Kasumi-1 (cell line): ENCODE measurements around the gene STAB1.

Source experiments
- DNase-seq, 2 experiments: peaks; one replicate each; lab custom pipeline; 2025; lab: John Stamatoyannopoulos, UW

The STAB1 gene

DNA sequence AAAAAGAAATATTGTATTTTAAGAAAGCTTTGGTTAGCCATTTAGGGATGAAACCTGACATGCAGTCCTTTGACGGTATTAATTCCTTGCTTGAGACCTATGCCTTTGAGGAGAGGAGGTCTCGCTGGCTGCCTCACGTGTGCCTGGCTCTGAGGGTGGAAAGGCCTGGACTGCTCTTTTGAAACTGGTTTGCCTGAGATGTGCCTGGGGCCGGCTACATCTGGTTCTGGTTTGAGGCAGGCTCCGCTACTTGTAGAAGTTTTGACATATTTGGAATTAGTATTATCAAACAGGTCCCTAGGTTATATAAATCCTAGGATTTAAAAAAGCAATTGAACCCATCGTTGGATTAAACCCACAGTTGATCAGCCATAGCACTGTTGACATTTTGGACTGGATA lies 33.3 kb upstream of the STAB1 start:
- DNase-seq, result no peak

DNA sequence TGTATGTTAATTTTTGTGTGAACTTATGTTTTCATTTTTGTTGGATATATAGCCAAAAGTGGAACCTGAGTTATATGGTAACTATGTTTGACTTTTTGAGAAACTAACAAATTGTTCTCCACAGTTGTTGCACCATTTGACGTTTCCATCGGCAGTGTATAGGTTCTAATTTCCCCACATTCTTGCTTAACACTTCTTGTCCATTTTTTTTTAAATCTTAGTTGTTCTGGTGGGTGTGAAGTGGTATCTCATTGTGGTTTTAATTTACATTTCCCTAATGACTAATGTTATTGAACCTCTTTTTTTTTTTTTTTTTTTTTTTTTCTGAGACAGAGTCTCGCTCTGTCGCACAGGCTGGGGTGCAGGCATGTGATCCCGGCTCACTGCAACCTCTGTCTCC lies 31.7 kb upstream of the STAB1 start:
- no peak for DNase-seq

- DNase-seq, result no peak
Measured at GRCh38 chr3:52468336-52468735, 26.8 kb upstream of the STAB1 start.

DNA sequence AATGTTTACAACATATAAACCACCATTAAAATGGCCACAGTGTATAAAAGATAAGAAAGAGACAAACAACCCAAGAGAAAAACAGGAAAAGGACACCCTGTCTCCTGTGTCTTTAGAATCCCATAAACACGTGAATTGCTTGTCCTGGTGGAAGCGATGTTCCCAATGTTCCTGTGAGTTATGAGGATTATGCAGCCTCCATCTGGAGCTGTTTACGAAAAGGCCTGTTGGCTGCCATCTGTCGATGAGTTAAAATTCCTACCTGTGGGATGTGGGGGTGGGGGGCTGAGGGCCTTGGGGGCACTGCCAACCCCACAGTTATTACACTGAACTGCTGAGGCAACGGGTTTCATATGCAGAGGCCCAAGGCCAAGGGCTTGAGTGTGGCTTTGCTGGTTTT lies 26.1 kb upstream of the STAB1 start:
- DNase-seq, result no peak

- no peak for DNase-seq
Measured at GRCh38 chr3:52470920-52471319, 24.2 kb upstream of the STAB1 start.

- DNase-seq, result peak; percentile 52 to 60
Measured at GRCh38 chr3:52471371-52472238, 23.5 kb upstream of the STAB1 start.

GRCh38 chr3:52472239-52473000 lies 22.7 kb upstream of the STAB1 start:
- DNase-seq, result no peak

DNA sequence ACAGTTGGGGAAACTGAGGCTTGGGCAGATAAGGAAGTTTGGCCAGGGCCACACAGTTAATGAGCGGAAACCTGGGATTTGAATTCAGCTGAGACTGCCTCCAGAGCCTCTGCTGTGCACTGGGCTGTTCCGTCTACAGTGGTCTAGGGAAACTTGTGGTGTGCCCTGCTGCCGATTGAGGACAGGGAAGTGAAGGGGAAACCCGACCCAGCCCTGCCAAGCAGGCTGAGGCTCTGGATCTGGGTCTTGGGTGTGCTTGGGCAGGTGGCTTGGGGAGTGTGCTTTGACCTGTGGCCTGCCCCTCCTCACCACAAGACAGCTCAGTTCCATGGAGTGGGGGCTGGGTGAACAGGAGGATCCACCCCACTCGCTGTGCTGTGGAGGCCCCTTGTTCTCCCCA lies 22.1 kb upstream of the STAB1 start:
- no peak for DNase-seq

DNA sequence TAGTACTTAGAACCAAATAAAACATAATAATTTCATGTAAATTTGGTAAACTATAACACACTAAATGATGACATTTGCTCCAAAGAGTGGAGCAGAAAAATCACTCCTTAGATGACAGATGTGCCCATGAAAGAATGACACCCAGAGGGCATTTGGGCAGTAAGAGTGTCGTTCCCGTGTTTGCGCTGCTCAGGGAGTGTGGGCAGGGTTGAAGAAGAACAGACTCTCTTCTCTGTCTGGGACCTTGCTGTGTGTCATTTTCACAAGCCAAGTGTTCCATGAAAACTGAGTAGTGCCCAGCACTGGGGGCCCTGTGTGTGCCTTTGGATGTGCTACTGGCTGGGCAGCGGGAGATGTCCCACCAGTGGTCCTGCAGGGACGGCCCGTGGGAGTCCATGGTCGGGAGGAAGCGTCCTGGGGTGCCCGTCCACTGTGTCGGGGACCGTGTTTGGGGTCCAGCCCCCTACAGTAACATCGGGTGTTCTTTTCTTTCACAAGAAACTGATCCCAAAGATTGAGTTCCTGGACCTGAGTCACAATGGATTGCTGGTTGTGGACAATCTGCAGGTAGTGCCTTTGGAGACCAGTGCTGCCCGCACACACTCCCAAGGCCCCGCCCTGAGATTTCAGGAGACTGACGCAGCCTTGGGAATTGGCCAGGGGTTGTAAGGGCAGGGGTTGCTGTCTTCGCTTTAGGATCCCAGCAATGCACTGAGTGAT lies 17.9 kb upstream of the STAB1 start:
- DNase-seq, result no peak

GRCh38 chr3:52477796-52478095 lies 17.4 kb upstream of the STAB1 start:
- no peak for DNase-seq

DNA sequence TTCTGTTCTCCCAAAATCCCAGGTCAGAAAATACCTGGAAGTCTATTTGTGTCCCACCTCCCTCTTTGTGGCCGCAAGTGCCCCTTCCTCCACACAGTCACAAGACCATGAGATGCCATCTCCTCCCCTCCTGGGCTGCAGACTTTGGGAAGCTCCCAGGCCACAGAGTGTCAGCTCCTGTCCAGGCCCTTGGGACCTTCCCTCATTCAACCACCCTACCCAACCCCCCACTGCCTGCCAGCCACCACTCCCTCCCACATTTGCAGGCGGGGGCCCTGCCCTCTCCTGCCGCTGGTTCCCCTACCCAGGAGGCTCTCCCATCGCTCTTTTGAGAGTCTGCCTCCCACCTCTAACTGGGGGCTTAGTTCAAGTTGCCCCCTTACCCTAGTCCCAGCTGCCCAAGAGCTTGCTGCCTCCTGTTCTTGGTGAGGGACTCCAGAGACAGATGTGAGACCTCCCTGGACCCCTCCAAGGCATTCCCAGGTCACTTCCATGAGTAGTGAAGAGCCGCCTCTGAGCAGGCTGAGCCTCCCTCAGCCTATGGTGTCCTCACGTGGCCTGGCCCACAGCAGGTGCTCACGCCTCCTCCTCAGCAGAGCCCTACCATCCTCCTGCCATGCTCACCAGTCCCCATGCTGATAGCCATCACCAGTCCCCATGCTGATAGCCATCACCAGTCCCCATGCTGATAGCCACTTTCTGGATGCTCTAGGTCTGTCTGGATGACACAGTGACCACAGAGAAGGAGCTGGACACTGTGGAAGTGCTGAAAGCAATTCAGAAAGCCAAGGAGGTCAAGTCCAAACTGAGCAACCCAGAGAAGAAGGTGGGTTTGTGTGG lies 15.9 kb upstream of the STAB1 start:
- no peak for DNase-seq

DNA sequence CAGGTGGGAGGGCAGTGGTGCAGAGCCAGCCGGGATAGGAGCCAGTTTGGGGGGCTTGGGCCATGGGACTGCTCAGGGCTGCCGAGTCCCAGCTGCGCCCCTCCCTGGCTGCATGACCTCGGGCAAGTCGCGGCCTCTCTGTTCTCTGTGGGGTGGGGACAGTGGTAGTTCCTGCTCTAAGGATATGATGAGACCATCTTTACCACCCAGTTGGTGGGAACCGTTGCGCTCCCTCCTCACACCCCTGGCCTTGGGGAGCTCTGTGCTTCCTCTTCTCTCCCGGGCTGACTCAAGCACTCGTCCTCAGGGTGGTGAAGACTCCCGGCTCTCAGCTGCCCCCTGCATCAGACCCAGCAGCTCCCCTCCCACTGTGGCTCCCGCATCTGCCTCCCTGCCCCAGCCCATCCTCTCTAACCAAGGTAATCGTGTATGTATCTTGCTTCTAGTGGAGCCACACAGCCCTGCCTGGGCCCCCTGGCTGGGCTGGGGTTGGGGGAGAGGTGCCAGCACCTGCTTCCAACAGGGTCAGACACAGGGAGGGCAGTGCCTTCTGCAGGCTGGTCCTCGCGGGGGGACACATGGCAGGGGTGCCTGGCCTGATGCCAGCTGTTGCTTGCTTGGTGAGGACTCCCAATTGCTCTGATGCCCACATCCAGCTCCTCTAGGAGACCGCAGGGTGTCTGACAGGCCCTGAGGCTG lies 15.1 kb upstream of the STAB1 start:
- no peak for DNase-seq

- no peak for DNase-seq
Measured at GRCh38 chr3:52480768-52481715, 14.1 kb upstream of the STAB1 start.

DNA sequence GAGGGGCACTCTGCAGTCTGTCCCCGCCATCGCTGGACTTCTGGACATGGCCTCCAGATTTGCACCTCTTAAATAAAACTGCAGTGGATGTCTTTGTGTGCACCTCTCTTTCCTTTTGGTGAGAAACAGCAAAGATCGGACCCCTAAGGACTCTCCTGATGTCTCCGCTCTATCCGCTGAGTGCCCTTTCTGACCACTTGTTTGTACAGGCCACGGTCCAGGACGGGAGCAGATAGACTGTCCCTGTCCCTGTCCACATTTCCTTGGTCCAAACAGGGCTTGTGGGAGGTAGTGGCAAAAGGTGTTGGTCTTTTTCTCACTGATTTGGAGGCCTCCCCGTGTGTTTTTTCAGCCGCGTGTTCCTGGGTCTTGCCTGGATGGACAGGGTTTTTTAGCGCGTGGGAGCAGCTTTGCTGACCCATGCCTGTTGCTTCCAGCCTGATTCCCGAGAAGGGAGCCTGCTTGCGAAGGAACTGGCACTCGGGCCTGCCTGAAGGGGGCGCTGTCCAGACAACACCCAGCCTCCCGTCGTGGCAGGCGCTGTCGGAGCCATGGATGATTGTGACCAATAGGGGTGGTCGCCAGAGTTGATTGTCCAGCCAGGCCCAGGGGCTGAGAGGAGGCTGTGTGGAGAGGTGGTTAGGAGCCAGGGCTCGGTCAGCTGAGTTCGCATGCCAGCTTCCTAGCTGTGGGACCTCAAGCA lies 13.2 kb upstream of the STAB1 start:
- DNase-seq, result no peak

DNA sequence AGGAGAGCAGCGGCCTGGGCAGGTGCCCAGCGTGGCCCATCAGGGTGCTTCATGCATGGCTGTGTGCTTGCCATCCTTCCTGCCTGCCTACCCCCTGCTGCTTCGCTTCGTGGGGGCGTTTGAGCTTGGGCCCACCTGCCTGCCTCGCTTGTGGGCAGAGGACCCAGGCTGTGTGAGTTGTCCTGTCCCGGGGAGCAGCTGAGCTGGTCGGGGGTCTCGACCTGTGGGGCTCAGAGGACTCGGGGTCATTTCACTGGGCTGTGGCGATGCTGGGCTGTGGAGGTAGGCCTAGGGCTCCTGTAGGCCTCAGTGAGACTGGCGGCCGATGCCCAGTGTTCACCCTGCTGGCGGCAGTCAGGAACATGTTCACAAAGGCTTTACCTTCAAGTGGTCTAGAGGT lies 12.1 kb upstream of the STAB1 start:
- no peak for DNase-seq

DNA sequence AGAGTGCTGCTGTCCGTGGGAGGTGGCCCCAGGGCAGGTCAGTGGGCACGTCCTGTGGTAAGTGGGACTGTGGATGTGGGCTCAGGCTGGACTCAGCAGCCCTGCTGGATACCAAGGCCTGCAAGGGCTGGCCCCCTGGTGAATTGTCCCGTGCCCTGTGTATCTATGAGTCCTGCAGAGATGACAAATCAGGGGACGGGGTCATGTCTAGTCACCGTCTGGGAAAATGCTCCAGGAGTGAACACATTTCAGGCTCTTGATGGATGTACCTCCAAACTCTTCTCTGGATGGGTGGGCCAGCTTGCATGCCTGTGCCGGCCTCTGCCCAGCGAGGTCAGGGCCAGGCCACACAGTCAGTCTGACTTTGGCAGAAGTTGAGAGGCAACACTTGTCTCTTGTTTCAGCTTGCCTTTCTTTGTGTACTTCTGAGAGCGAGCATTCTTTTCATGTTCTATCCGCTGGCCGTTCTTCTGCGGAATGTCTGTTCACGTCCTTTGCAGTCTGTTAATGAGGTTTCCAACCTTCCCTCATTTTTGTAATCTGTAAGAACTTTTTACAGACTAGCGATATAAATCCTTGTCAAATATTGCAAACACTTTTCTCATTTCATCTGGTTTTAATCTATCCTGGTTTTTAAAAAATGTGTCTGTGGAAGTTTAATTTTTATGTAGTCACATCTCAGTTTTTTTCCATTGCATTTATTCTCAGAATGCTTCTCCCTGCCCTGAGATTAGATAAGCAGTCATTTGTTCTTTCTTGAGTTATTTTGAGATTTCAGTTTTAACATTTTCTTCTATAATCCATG lies 11.4 kb upstream of the STAB1 start:
- DNase-seq, result no peak

- DNase-seq, result peak in 1 of 2 experiments; percentile 27
Measured at GRCh38 chr3:52484680-52485461, 10.3 kb upstream of the STAB1 start.
